Stimulated activated CD4-positive, alpha-beta T cell treated with anti-CD3 and anti-CD28 coated beads, Interleukin-2, amount 100 ng/mL, for 24 hours (primary cell): ENCODE data around the gene COL4A2.

Experiments used
- DNase-seq, 2 donors: peaks; one replicate each; pipeline ENCODE4 v3.0.0-alpha.2; 2020

The COL4A2 gene

DNA sequence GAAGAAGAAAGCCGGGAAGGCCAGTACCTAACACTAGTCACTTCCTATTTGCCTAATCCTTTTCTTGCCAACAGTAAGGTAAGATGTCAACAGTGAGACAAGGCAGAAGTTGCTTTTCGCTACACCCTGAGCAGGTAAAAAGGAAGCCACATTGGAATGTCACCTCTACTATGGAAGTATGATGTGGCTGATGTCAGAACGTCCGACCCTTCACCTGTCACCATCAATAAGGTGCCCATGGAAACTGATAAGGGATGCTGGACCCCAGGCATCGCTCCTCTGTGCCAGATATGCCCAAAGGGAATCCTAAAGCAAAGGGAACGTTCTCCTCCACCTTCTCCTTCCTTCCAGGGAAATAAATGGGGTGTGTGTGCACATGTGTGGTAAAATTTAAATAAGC, 34.4 kb upstream of the COL4A2 start:
- no peak for DNase-seq

DNA sequence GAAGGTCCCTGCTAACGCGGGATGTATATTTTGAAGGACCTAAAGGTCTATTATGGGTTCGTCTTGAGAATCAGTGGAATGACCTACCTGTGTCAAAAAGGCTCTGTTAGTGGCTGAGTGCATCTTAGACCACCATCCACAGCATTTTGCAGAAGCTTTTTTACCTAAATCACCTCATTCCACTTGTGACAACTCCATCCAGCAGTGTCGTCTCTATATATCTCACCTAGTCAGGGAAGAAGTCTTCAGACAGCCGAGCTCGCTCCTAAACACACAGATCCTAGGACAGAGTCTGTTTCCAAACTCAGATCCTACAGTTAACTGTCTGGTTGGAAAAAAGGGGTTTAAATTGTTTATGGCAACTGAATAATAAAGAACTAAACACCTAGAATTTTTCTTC, 33.8 kb upstream of the COL4A2 start:
- DNase-seq, result no peak

GRCh38 chr13:110274687-110275086, 32.4 kb upstream of the COL4A2 start:
- no peak for DNase-seq

DNA sequence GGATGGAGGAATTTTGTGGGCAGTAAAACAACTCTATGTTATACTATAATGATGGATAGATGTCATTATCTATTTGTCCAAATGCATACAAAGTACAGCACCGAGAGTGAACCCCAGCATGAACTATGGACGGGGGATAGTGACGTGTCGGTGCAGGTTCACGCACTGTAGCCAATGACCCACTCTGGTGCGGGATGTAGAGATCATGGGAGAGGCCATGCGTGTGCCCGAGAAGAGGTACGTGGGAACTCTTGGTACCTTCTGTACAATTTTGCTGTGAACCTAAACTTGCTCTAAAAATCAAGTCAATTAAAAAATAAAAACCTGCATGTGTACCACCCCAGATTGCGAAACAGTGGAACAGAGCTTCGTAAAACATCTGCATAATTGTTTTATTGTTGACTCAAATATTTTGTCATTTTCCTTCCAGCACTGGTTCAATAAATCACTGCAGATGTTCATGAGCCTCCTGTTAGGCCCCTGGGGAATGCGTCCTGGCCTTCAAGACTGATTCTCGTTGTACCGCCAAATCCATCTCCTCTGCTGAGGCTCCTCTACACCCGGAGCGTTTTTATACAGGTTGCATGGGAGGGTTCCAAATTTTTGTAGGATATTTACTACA, 31.0 kb upstream of the COL4A2 start:
- no peak for DNase-seq

GRCh38 chr13:110276553-110276950, 30.5 kb upstream of the COL4A2 start:
- DNase-seq, result no peak

DNA sequence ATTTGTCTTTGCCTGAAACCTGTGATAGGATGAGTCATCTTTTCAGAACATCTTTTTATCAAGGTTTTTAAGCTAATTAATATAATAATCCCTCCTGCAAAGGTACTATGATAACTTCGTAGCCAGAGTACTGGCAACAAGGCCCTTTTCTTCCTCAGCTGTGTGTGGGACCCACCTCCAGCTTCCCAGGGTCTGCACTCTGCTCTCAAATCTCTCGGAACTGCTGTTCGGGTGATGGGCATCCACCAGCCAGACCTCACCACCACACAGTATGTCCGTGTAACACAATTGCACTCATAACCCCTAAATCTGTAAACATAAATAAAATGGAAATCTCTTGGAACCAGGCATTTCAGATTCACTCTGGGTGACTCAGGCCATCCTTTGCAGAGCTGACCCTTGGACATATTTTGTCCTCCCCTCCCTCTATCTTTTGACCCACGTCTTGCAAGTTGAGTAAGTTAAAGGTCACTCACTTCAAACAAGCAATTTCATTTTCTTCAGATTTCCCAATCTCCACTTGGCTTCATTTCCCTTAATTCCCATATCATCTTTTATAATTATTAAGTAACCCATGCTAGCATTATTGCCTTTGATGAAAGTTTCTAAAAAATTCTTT, 29.6 kb upstream of the COL4A2 start:
- DNase-seq, result no peak

DNA sequence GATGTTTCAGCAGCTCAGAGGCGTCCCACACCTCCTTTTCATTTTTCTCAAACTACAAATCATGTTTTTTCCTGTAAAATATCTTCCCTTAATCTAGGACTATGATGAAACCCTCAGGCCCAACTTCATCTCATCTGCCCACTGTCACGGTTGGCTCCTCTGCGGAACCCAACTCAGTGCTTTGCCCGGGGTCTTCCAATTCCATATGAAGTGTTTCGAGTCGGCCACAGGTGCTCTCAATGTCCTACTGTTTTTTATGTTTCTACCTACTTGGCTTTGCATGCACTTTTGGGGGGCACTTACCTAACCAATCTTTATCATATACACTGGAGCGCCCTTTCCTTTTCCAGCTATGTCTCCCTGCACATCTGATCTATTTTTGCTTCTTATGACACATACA, 28.2 kb upstream of the COL4A2 start:
- DNase-seq, result no peak

DNA sequence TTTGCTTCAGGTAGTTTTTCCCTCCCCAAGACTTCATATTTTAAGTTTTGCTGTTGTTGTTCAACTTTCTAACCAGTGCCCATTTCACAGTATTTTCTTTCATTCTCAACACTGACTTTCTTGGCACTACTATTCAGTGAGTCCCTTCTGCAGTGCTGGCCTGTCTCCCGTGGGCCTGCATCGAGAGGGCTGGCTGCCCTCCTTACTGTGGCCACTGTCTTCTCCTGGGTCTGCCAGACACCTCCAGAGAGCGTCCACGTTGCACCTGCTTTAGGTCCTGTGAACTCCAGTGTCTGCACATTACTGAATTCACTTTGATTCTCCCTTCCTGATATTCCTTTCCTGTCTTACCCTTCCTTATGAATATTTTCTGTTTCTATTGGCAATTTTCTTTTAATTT, 27.4 kb upstream of the COL4A2 start:
- DNase-seq, result no peak

GRCh38 chr13:110280231-110280813, 26.8 kb upstream of the COL4A2 start:
- no peak for DNase-seq

DNA sequence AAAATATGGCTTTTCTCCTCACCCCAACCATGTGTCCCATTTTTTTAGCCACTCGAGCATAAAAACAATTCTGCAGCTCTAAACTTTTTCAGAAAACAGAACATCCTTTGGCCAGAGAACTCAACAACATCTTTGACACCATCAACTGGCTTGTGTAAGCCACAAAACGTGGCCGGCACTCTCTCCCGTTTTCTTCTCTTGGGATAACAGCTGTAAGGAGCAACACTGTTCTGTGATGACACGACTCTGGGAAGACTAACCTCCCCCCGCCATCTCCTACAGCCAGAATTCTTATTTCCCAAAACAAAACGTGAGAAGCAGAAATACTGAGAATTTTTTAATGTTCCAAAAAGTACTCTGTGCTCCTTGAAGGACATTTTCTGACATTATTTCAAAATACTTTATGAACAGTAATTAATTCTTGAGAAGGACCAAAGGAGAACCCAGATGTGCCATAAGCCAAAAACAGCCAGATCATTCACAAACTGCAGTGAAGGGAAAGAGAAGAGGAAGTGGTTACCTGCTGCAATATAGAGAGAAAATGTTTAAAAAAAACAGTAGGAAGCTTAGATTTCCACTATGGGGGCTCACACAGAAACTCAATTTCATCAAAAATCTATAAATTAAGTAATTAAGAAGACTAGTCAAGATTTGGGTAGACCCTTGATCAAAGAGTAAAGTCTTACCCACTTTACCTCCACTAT, 25.9 kb upstream of the COL4A2 start:
- no peak for DNase-seq

- no peak for DNase-seq
These were observed 25.3 kb upstream of the COL4A2 start for GRCh38 chr13:110281736-110282135.

- DNase-seq, result no peak
These were observed 24.7 kb upstream of the COL4A2 start for GRCh38 chr13:110282316-110282841.

GRCh38 chr13:110283736-110284517, 23.2 kb upstream of the COL4A2 start:
- DNase-seq, result no peak

DNA sequence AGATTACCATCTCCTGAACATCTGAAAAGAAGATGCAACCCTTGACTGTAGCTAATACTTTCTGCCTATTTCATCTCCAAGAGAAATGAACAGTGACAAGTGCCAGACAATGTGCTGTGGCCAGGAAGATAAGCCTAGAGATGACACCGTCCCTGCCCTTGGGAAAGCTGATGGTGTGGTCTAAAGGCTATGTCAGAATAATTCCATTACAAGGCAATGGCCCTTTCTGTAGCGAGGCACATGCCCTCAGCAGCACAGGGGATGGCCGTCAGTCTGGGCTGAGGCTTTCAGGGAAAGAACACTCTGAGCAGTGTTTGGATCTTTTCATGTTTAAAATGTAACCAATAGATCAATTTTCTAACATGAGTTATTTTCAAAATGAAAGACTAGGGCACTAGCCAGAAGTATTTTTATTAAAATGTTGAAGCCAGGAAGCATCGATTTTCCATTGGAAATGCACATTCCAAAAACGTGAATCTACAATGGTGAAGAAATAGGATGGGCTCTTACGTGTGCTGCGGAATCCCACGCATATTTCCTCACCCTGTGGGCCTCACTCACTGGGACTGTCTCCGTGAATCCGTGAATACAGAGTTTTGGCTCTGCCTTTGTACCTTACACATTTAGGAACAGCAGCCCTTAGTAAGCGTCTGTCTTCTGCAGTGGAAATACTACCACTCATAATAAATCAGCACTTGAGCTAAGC, 22.2 kb upstream of the COL4A2 start:
- no peak for DNase-seq

DNA sequence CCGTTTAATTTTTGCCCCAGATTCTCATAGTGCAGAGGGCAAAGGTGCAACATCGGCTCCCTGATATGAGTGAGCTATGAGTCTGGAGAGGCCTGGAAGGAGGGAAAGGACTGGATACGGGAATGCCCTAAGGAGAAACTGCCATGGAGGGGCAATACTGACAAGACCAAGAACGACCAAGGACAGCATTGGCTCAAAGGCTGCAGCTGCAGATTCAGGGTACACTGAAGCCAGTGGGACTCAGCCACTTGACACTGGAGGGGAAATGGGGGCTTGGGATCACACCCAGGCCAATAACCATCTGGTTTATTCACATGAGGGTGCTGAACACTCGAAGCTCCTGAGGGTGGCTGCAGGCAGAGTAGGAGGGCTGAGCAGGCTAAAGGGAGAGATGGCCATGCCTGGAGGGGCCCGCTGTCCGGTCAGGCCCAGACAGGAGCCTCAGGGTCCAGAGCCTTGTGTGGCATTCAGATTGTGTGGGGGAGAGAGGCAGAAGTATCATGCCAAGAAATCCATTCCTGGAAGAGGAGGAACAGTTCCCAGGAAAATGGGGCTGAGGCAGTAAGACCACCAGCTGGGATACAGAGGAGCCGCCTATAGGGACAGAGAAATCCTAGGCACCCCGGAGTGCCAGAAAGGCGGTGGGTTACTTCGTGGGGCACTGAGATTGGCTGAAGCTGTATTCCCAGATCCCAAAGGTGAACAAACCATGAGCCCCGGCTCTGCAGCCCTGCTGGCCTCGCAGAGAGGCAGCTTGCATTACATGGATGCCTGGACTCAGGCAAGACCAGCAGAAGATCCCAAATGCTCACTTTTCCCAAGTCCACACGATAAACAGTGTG, 20.9 kb upstream of the COL4A2 start:
- DNase-seq, result no peak

DNA sequence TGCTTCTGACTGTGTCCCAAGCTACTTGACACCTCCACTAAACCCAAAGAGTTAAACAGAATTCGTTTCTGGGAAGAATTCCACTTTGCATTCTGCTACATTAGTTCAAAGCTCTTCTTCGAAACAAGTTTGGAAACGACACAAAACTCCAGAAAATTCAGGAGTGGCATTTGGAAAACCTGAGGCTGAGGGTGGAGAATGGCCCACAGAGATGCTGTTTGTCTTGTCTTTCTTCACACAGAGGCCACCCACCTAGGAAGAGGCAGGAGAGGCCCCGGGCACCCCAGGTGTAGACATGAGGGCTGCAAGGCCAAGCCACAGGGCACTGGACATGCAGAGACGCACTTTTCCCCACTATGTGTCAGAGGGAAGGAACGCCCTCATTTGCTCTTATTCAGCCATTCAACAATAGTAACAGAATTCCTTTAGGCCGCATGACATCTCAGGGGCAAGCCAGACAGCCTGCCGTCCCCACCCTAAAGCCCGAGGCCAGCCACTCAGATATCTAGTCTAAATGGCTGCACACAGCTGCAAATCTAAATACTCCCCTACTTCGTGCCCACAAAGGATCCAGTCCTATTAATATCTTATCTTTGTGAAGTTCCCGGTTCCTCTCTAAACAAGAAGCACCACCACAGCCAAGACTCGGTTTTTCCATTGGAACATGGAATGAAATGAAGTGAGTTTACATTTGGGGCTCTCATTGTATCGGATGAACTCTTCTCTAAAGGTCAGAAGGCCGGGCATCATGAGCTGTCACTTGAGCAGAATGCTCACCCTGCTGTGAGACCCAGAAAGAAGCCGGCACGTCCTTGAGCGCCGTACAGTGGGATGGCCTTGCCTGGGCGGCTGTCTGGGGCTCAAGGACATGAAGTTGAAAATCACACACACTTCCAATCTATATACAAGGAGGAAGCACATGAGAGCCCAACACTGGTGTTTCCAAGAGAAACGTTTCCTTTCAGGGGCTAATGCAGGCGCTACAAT, 20.0 kb upstream of the COL4A2 start:
- no peak for DNase-seq

GRCh38 chr13:110289174-110289573, 17.9 kb upstream of the COL4A2 start:
- DNase-seq, result no peak

DNA sequence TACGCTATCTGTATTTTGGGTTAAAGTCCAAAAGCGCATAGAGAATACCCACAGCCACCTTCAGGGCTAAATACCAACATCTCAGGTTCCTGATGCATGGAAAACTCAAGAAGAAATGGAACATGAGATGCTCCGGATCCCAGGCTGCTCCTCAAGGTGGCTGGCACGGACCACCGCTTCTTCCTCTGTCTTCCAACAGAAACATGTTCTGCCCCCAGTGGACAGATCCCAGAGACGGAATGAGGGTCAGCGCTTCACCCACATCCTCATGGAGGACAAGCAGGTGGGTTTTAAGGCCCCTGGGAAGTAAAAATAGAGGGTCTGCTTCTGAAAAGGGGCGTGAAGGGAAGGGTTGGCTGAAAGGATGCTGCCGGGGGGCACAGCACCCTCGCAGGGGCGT, 17.4 kb upstream of the COL4A2 start:
- DNase-seq, result no peak

- no peak for DNase-seq
These were observed 16.9 kb upstream of the COL4A2 start for GRCh38 chr13:110290153-110290552.

DNA sequence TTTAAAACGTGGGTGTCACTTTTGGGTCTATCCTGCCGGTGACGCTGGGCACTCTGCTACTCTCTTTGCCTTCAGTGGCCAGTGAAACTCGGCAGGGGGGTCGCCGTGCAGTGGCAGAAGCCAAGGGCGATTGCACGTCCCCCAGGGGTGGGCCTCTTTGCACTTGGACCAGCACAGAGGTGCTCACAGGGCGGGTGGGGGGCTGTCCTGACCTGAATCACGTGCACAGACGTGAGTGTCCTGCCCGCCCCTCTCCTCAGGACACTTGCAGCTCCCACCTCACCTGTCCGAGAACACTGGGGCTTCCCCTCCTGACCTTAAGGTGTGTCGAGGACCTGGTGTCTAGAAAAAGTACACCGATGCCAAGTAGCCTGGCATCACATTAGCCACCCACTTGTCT, 16.3 kb upstream of the COL4A2 start:
- no peak for DNase-seq
